ENCODE data around the gene STAG3.
"Not testable (repeated sequence)": the region's sequence is repeated elsewhere in the genome, so short reads cannot be mapped to it uniquely, and the experiment has no call there.

The STAG3 gene

DNA sequence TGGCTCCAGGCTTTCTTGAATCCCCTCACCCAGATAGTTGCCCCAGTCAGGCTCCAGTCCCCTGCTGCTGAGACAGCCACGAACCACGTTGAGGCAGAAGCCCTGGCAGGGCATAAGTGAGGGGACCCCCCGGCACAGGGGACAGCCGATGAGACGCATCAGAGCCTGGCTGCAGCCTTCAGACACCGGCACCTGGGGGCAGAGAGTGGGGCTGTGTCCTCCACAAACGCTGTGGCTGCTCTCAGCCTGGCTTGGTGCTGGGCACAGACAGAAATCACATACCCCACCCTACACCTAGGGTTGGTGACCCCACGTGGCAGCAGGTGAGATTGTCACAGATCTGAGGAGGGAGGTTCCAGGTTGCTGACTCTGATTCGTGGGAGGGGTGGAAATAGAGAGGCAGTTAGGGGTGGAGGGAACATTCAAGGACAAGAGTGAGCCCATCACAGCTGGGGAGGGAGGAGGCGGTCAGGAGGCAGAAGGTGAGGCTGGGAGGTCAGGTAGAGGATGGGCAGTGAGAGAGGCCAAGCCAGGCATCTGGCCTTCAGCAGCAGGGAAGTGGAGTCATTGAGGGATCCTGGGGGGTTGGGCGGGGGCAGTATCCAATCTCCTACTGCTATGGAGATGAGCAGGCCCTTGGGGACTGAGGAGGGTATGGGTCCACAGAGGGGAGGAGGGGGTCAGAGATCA, 3.8 kb upstream of the STAG3 start:
- DNase-seq (ENCODE audit: low read depth), result no peak

- no peak for DNase-seq (ENCODE audit: low read depth)
These were observed 3.1 kb upstream of the STAG3 start for GRCh38 chr7:100174582-100174981.

DNA sequence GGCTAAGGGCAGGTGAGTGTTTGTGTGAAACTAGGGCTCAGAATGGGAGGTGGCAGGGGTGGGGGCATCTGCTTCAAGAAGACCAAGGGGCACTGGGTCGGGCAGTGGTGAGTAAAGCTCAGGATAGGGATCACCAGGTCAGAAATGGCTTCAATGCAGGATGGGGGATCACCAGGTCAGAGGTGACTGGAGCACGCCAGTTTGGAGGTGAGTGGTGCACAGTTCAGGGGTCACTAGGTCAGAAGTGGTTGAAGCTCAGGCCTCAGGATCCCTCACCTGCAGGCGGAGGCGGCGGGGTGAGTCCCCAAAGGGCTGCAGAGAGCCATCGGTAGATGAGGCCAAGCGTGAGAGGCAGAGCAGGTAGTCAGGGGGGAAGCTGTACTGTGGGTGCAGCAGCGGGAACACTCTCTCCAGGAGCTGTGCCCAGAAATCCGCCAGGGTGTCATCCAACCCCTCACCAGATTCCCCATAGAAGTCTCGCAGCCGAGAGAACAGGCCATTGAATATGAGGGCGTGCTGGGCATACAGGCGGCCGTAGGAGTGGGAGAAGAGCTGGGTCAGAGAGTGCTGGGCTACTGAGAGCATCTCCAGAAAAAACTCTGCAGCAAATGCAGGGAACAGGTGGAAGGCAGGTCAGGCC, 2.3 kb upstream of the STAG3 start:
- DNase-seq (ENCODE audit: low read depth), result no peak

GRCh38 chr7:100176096-100177044, 1.3 kb upstream of the STAG3 start:
- DNase-seq (ENCODE audit: low read depth), result no peak

DNA sequence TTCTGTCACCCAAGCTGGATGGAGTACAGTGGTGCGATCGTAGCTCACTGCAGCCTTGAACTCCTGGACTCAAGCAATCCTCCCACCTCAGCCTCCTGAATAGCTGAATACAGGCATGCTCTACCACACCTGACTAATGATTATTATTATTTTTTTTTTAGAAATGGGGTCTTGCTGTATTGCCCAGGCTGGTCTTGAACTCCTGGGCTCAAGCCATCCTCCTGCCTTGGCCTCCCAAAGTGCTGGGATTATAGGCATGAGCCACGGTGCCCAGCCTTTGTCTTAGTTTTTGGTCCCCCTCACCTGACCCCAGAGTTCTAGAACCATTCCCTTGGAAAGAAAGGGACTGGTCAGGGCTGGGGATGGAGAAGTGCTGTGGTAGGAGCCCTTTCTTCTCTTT, 2.4 kb downstream of the STAG3 start:
- not testable (repeated sequence) for DNase-seq (ENCODE audit: low read depth)

GRCh38 chr7:100182616-100183015, 4.9 kb downstream of the STAG3 start:
- not testable (repeated sequence) for DNase-seq (ENCODE audit: low read depth)

DNA sequence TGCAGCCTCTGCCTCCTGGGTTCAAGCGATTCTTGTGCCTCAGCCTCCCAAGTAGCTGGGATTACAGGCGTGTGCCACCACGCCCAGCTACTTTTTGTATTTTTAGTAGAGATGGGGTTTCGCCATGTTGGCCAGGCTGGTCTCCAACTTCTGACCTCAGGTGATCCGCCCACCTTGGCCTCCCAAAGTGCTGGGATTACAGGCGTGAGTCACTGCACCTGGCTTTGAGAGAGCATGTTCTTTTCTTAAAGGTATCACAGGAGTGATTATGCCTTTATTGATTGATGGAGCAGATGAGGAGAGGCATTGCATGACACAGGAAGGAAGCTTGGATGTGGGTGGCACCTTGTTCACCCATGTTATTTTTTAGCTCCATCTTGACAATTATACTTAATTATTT, 5.4 kb downstream of the STAG3 start:
- not testable (repeated sequence) for DNase-seq (ENCODE audit: low read depth)

DNA sequence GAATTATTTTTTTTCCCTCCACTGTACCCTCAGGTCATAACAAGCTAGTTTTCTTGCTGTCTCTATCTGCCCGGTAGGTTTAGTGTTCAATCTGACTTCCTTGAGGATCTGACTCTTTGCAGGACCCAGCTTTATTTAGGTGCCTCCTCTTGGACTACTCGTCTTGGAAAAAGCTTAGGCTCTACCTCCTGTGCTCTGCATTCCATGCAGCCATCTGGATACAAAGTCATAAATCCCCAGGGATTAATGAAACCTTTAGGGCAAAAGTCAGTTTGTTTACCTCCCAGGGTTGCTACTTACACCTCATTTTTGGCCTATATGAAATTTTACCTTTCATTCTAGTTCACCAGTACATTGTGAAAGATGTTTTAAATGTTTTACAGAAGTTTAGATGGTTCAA, 8.0 kb downstream of the STAG3 start:
- no peak for DNase-seq (ENCODE audit: low read depth)

DNA sequence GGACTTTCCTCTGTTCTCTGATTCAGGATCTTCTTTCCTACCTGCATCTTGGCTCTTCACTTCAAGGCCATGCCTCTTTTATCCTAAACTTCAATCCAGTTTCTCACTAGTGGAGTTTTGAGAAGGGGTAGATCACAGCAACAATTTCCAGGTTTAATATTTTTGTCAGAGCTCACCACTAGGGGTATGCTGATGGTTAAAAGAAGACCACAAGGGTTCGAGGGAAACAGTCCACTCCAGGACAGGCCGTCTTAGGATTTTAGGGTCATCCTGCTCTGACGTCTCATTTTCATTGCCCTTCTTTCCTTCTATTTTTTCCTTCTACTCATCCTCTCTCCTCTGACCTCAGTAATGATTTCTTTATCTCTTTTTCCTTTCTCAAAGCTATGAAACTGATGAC, 11.3 kb downstream of the STAG3 start:
- DNase-seq (ENCODE audit: low read depth), result no peak

DNA sequence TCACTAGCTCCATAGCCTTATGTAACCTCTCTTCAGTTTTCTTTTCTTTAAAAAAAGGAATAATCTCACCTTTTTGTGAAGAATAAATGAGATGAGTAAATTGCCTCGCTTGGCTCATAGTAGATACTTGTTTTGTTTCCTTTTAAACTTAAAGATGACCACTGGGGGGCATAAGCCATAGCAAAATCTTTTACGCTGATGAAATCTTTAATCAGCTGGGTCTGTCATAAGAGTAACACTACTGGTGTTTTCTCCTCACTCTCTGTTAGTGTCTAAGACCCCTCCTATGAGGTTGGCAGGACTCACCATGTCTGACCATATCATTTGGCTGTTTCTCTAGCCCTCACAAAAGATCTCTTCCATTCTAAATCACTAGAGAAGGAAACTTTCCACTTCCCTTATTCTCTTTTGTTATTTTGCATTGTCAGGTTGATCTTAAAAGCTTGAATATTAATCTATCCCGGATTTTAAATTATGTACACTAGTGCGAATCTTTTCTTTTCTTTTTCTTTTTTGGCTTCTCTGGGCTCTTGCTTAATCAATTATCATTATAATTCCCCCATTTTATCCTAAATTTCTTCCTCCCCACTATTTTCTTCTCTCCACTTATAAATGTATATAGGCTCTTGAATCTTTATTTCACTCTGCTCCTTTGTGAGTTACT, 12.5 kb downstream of the STAG3 start:
- no peak for DNase-seq (ENCODE audit: low read depth)

DNA sequence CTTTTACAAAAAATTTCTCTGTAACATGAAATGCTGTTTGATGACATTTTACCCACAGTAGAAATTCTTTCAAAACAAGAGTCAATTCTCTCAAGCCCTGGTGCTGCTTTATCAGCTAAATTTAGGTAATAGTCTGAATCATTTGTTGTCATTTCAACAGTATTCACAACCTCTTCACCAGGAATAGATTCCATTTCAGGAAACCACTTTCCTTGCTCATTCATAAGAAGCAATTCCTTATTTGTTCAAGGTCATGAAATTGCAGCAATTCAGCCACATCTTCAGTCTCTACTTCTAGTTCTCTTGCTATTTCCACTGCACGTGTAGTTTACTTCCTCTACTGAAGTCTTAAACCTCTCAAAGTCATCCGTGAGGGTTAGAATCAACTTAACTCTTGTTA, 14.1 kb downstream of the STAG3 start:
- no peak for DNase-seq (ENCODE audit: low read depth)

DNA sequence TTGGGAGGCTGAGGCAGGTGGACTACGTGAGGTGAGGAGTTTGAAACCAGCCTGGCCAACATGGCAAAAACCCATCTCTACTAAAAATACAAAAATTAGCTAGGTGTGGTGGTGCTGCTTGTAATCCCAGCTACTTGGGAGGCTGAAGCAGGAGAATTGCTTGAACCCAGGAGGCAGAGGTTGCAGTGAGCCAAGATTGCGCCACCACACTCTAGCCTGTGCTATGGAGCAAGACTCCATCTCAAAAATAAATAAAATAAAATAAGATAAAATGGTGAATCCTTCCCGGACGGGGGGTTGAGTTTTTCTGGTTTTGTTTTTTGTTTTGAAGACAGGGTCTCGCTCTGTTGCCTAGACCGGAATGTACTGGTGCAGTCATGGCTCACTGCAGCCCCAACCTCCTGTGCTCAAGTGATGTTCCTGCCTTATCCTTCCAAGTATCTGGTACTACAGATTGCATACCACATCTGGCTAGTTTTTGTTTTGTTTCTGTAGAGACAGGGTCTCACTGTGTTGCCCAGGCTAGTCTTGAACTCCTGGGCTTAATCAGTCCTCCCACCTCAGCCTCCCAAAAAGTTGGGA, 14.7 kb downstream of the STAG3 start:
- DNase-seq (ENCODE audit: low read depth), result not testable (repeated sequence)

- DNase-seq (ENCODE audit: low read depth), result no peak
These were observed 15.3 kb downstream of the STAG3 start for GRCh38 chr7:100192969-100193368.

- DNase-seq (ENCODE audit: low read depth), result no peak
These were observed 17.5 kb downstream of the STAG3 start for GRCh38 chr7:100195222-100195621.

DNA sequence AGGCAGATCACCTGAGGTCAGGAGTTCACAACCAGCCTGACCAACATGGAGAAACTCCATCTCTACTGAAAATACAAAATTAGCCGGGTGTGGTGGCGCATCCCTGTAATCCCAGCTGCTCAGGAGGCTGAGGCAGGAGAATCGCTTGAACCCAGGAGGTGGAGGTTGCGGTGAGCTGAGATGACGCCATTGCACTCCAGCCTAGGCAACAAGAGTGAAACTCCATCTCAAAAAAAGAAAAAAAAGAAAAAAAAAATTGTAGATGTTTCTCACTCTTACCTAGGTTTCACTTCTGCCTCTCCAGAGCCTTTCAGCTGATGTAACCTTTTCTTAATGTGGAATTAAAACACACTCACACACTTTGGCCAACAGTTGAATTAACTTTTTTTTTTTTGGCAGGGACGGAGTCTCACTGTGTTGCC, 18.2 kb downstream of the STAG3 start:
- DNase-seq (ENCODE audit: low read depth), result not testable (repeated sequence)

- no peak for DNase-seq (ENCODE audit: low read depth)
These were observed 20.5 kb downstream of the STAG3 start for GRCh38 chr7:100198266-100198665.

DNA sequence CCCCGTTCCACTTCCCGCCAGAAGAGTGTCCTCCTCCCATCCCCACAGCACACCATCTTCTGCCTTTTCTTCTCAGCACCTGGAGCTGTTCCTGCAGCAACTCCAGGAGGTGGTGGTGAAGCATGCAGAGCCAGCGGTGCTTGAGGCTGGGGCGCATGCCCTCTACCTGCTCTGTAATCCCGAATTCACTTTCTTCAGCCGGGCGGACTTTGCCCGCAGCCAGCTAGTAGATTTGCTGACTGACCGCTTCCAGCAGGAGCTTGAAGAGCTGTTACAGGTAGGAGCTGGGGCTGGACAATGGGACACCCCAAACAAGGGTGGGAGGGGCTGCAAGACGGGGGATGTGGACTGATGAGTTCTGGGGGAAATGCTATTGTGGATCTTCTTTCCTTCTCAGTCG, 23.0 kb downstream of the STAG3 start:
- DNase-seq (ENCODE audit: low read depth), result no peak

GRCh38 chr7:100204454-100204853, 26.7 kb downstream of the STAG3 start:
- DNase-seq (ENCODE audit: low read depth), result no peak

DNA sequence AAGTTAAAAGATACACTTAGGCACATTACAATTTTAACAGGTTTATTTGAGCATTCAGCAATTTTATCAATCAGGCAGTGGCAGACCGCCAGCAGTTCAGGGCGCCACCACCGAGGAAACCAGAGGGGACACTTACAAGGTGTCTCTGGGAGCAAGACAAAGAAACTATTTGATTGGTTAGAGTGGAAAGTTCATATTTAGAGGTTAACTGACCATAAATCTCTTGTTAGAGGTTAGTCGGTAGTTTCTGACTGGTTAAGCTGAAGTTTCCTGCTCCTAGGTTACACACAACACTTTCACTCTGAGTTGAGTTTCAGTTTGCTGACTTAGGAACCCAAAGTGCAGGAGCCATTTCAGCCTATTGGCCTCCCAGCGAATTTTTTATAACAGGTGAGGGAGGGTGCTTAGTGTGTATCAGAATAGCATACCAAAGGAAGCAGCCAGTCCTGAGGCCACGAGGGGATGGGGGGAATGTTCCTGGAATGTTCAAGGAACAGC, 31.2 kb downstream of the STAG3 start:
- DNase-seq (ENCODE audit: low read depth), result no peak

DNA sequence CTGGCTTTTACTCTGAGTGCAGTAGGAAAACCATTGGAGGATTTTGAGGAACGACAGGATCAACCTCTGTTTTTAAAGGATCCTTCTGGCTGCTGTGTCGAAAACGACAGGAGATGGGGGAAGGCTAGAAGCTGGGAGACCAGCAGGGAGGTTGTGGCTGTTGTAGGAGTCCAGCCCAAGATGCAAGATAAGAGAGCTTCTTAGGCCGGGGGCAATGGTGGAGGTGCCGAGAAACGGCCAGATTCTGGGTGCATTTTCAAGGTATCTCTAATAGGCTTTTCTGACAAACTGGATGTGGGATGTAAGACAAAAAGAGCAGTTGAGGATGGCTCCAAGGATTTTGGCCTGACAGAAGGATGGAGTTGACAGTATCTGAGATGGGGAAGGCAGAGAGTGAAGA, 31.8 kb downstream of the STAG3 start:
- DNase-seq (ENCODE audit: low read depth), result no peak

DNA sequence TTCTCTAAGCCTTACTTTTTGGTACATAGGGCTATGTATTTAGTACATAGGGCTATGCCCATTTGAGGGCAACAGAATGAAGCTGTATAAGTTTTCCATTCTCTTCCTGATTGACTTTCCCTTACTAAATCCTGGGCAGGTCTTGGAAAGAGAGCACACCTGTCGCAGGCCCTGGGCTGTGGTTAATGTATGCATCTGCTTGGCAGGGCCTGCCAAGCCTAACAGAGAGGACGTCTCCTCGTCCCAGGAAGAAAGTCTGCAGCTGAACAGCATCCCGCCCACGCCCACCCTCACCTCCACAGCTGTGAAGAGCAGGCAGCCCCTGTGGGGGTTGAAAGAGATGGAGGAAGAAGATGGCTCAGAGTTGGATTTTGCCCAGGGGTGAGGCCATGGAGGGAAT, 33.1 kb downstream of the STAG3 start:
- DNase-seq (ENCODE audit: low read depth), result no peak

DNA sequence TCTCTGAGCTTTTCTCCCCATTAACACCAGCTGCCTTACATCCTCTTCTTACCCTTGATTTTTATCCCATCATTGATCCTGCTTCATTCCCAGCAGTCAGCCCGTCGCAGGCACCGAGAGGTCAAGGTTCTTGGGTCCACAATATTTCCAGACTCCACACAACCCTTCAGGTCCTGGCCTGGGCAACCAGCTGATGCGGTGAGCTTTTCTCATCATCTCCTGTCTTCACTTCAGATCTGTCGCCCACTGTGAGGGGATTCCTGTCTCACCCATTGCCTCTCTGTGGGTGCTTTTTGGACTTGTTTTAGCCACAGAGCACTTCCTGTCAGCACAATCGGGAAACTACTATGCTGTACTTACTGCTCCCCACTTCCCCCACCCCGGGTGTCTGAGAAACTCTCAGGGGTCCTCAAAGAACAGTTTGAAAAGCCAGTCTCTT, 33.6 kb downstream of the STAG3 start:
- DNase-seq (ENCODE audit: low read depth), result no peak
